Mucosa of stomach (tissue), 1 donor: Measurements from ENCODE around the gene KCNJ4.

Source experiments
- H3K27me3 ChIP-seq: one replicate; pipeline ENCODE4 v1.7.0; 2013; ENCODE audit warnings: mild to moderate bottlenecking, low read length; ENCODE audit not compliant: control insufficient read depth, insufficient read depth
- H3K36me3 ChIP-seq: one replicate; pipeline ENCODE4 v1.7.0; 2013; ENCODE audit warnings: low read length; ENCODE audit not compliant: control insufficient read depth, insufficient read depth
- H3K4me1 ChIP-seq: one replicate; pipeline ENCODE4 v1.7.0; 2013; ENCODE audit warnings: mild to moderate bottlenecking, low read length; ENCODE audit not compliant: control insufficient read depth, insufficient read depth
- H3K4me3 ChIP-seq: one replicate; pipeline ENCODE4 v1.7.0; 2013; ENCODE audit warnings: low read length
- H3K9ac ChIP-seq: one replicate; pipeline ENCODE4 v1.7.0; 2013; ENCODE audit warnings: mild to moderate bottlenecking, low read length, moderate library complexity
- H3K9me3 ChIP-seq: one replicate; pipeline ENCODE4 v1.7.0; 2013; ENCODE audit warnings: mild to moderate bottlenecking, low read length, moderate library complexity; ENCODE audit not compliant: control insufficient read depth
- donor health status: Pancreatic carcinoma.

Gene KCNJ4

GRCh38 chr22:38455076-38455529 is at the start of gene KCNJ4:
TSS of gene KCNJ4 (minus strand) at chr22:38455199. CDS start at chr22:38428132, 27,067 bp downstream.
- Histone ChIP-seq H3K4me3 (no peak within 1 kb of the TSS), H3K27me3 (peaks cover 86% of the 10 kb centered on the region), H3K4me1 (peaks cover 4% of the 10 kb centered on the region), H3K9me3 (no peaks in the 10 kb centered on the region), H3K9ac (no peak within 1 kb of the TSS), H3K36me3 (no peaks in the 10 kb centered on the region)

DNA sequence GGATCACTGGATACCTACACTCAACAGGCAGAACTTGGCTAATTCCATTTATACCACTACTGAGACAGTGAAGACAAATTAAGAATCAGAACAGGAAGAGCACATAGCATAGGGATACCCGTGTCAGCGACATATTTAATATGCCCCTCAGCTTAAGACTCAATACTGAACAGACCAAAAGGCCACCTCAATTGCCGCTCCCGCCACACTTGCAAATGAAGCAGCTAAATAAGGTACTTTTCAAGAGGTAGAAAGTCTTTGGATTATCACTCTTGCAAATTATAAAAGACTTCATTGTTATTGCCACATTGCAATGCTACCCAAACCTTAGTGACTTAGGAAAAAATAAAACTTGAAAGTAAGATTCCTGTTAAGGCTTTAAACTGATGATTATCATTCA is 48.0 kb upstream of the KCNJ4 start:
- Histone ChIP-seq H3K4me1 (peaks cover 23% of the 10 kb centered on the region), H3K36me3 (peaks cover 14% of the 10 kb centered on the region), H3K9me3 (no peaks in the 10 kb centered on the region), H3K9ac (no peak overlapping the region), H3K4me3 (no peak overlapping the region), H3K27me3 (no peaks in the 10 kb centered on the region)

DNA sequence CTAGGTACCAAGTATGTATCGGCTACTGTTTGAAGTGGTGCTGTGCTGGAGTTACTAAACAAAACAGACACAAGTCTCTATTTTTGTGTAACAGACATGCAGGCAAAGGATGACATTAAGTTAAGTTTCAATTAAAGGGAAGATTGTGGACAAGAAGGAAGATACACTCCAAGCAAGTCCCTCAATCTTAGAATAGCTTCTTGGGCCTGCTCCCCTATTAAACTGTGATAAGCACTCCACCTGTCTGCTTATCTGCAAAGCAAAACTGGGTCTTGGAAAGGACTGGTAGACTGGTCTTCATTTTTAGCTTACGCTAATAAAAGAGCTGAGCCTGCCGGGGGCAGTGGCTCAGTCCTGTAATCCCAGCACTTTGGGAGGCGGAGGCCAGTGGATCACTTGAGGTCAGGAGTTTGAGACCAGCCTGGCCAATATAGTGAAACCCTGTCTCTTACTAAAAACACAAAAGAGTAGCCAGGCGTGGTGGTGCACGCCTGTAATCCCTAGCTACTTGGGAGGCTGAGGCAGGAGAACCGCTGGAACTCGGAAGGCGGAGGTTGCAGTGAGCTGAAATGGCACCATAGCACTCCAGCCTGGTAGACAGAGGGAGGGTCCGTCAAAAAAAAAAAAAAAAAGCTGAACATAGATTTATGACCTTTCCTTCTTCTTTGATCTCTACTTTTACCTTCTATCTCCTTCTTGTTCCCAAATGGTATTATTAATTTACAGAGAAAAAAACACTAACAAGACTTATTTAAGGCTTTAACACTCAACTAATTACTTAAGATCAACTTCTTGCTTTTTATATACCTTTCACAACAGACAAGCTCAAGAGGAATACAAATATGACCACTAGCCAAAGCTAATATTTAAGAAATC is 47.0 kb upstream of the KCNJ4 start:
- H3K4me1 ChIP-seq, result peaks cover 22% of the 10 kb centered on the region
- no peak overlapping the region for H3K4me3 ChIP-seq
- H3K27me3 ChIP-seq, result no peaks in the 10 kb centered on the region
- no peaks in the 10 kb centered on the region for H3K9me3 ChIP-seq
- no peak overlapping the region for H3K9ac ChIP-seq
- peaks cover 19% of the 10 kb centered on the region for H3K36me3 ChIP-seq

- no peak overlapping the region for H3K9ac ChIP-seq
- H3K27me3 ChIP-seq, result no peaks in the 10 kb centered on the region
- H3K9me3 ChIP-seq, result no peaks in the 10 kb centered on the region
- H3K4me1 ChIP-seq, result peaks cover 5% of the 10 kb centered on the region
- peaks cover 41% of the 10 kb centered on the region for H3K36me3 ChIP-seq
- H3K4me3 ChIP-seq, result no peak overlapping the region
These were observed 42.9 kb upstream of the KCNJ4 start for GRCh38 chr22:38497869-38498268.

DNA sequence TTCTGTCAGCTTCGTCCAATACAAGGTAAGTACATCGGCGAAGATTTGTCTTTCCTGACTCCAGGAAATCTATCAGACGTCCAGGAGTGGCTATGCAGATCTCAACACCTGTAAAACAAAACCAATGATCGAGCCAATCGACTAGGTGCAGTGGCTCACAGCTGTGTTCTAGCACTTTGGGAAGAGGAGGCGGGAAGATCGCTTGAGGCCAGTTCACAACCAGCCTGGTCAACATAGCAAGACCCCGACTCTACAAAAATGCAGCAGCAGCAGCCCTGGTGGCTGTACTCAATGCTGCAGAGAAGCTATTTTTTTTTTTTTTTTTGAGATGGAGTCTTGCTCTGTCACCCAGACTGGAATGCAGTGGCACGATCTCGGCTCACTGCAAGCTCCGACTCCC is 39.9 kb upstream of the KCNJ4 start:
- H3K4me1 ChIP-seq, result peaks cover 11% of the 10 kb centered on the region
- H3K9me3 ChIP-seq, result no peaks in the 10 kb centered on the region
- H3K27me3 ChIP-seq, result no peaks in the 10 kb centered on the region
- H3K4me3 ChIP-seq, result no peak overlapping the region
- H3K36me3 ChIP-seq, result peaks cover 49% of the 10 kb centered on the region
- no peak overlapping the region for H3K9ac ChIP-seq

- no peaks in the 10 kb centered on the region for H3K27me3 ChIP-seq
- H3K4me1 ChIP-seq, result peaks cover 11% of the 10 kb centered on the region
- H3K4me3 ChIP-seq, result no peak overlapping the region
- H3K36me3 ChIP-seq, result peaks cover 53% of the 10 kb centered on the region
- H3K9ac ChIP-seq, result no peak overlapping the region
- no peaks in the 10 kb centered on the region for H3K9me3 ChIP-seq
These were observed 39.5 kb upstream of the KCNJ4 start for GRCh38 chr22:38494498-38494897.

DNA sequence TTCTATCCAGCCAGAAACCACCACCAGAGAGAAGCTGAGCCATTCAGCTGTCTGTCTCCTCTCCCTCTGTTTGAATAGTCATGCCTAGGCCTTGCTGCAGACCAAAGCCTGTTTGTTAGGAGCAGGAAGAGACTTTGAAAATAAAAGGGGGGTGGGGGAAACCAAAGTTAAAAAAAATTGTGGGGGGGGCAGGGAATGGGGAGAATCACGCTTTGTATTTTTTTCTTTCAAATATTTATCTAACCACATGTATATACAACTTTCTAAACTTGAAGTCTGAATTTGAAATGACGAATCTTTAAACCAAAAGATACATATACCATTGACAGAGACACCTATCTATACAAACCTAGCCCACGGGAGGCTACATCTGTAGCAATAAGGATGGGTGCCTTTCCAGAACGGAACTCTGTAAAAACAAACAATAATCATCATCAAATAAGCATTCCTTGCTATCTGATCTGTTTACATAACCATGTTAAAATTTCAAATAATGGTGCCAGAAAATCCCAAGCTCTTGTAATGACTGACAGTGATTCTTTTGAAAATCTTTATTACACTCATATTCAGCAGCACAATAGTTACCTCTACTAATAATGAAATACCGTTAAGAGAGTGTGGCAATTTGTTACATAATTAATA is 36.8 kb upstream of the KCNJ4 start:
- Histone ChIP-seq H3K4me3 (no peak overlapping the region), H3K27me3 (no peaks in the 10 kb centered on the region), H3K9me3 (no peaks in the 10 kb centered on the region), H3K9ac (no peak overlapping the region), H3K4me1 (peaks cover 11% of the 10 kb centered on the region), H3K36me3 (peaks cover 40% of the 10 kb centered on the region)

- Histone ChIP-seq H3K4me1 (peaks cover 11% of the 10 kb centered on the region), H3K27me3 (no peaks in the 10 kb centered on the region), H3K9ac (no peak overlapping the region), H3K9me3 (no peaks in the 10 kb centered on the region), H3K36me3 (peaks cover 38% of the 10 kb centered on the region), H3K4me3 (no peak overlapping the region)
These were observed 35.9 kb upstream of the KCNJ4 start for GRCh38 chr22:38490915-38491314.

DNA sequence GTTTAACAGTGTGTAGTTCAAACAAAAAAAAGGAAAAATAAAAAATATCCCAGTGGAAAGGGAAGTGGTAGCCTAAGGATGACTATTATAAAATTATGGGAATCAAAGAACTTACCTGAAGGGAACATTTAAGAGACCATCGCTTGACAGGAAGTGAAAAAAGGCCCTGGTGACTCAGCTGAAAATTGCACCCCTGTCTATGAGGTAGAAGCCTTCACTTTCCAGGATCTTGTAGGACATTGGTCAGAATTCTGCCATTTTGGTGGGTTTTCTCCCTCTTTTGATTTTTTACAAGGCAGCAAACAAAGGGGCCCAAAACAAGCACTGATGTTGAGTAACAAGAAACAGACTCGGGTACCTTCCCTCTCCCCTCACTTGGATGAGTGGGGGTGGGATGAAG is 35.5 kb upstream of the KCNJ4 start:
- H3K9me3 ChIP-seq, result no peaks in the 10 kb centered on the region
- H3K36me3 ChIP-seq, result peaks cover 37% of the 10 kb centered on the region
- H3K4me1 ChIP-seq, result peaks cover 11% of the 10 kb centered on the region
- no peak overlapping the region for H3K9ac ChIP-seq
- no peaks in the 10 kb centered on the region for H3K27me3 ChIP-seq
- no peak overlapping the region for H3K4me3 ChIP-seq

DNA sequence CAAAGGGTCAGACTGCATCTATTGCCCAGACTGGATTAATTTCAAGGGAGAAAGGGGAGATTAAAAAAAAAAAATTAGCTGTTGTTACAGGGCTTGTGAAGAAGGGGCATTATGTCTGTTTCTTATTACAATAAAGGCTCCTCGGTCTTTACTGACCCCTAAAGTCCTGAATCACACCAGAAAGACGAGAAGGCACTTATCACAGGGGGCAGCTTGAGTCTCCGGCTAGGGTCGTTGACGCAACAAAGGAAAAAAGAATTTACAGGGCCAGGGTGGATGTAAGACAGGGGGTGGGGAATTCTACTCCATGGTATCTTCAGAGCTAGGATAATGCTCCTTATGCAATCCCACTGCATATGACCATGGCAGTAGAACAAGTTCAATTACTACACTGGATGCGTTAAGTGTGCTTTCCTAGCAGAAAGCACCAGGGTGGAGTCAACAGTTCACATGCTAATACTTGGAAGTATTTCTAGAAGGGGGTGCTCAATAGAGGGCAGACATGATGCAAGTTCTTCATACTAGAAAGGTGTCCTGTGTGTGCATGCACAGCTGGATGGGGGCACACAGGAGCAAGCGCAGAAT is 34.7 kb upstream of the KCNJ4 start:
- Histone ChIP-seq H3K4me3 (no peak overlapping the region), H3K4me1 (peaks cover 11% of the 10 kb centered on the region), H3K36me3 (peaks cover 29% of the 10 kb centered on the region), H3K9me3 (no peaks in the 10 kb centered on the region), H3K9ac (no peak overlapping the region), H3K27me3 (no peaks in the 10 kb centered on the region)

DNA sequence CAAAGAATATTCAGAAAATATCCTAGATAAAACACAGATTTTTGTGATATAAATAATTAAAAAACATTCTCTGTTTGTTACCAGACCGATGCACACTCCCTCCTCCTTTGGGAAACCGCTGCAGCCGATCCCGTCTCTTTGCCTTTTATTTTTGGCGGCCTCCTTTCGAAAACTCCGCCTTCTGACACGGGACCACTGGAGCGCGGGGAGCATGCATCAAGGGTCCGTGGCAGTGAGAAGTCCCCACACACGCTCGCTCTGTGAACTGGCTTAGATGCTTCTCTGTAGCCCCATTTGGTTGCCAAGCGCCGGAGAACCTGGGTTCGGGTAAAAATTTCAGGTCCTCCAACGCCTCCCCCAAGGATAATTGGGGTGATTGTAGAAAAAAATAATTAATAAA is 34.1 kb upstream of the KCNJ4 start:
- H3K4me1 ChIP-seq, result peaks cover 11% of the 10 kb centered on the region

GRCh38 chr22:38487946-38488345 is 32.9 kb upstream of the KCNJ4 start:
- Histone ChIP-seq H3K4me3 (no peak overlapping the region), H3K27me3 (no peaks in the 10 kb centered on the region), H3K4me1 (peaks cover 11% of the 10 kb centered on the region), H3K36me3 (peaks cover 24% of the 10 kb centered on the region), H3K9me3 (no peaks in the 10 kb centered on the region), H3K9ac (no peak overlapping the region)

More for the DNA sequence above, 34.1 kb upstream of the KCNJ4 start:
- Histone ChIP-seq H3K9me3 (no peaks in the 10 kb centered on the region), H3K9ac (no peak overlapping the region), H3K4me3 (no peak overlapping the region), H3K27me3 (no peaks in the 10 kb centered on the region), H3K36me3 (peaks cover 23% of the 10 kb centered on the region)
